ENCODE results near the gene JPT1.
A peak's percentile ranks its signal among the peaks of the same experiment; 100 is the strongest.
"Not testable (repeated sequence)": the region's sequence is repeated elsewhere in the genome, so short reads cannot be mapped to it uniquely, and the experiment has no call there.

Gene JPT1

DNA sequence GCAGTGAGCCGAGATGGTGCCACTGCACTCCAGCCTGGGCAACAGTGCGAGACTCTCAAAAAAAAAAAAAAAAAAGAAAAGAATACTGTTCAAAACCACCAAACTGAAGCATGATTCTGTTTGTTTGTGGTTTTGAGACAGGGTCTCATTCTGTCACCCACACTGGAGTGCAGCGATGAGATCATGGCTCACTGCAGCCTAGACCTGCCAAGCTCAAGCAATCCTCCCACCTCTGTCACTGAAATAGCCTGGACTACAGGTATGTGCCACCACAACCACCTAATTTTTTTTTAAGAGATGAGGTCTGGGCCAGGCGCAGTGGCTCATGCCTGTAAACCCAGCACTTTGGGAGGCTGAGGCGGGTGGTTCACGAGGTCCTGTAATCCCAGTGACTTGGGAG, 24.1 kb upstream of the JPT1 start:
- H3K27me3 ChIP-seq (ENCODE audit: control insufficient read depth, insufficient read depth, low read length): no peaks in the 10 kb centered on the region
- H3K9ac ChIP-seq (ENCODE audit: low read depth, low read length): no peak overlapping the region
- H3K36me3 ChIP-seq (ENCODE audit: control insufficient read depth, insufficient read depth, low read length): peaks cover 43% of the 10 kb centered on the region
- H3K9me3 ChIP-seq (ENCODE audit: control insufficient read depth, insufficient read depth, low read length): no peaks in the 10 kb centered on the region
- peaks cover 6% of the 10 kb centered on the region for H3K4me1 ChIP-seq (ENCODE audit: control insufficient read depth, insufficient read depth, low read length)
- H3K4me3 ChIP-seq (ENCODE audit: low read depth, low read length): no peak overlapping the region

DNA sequence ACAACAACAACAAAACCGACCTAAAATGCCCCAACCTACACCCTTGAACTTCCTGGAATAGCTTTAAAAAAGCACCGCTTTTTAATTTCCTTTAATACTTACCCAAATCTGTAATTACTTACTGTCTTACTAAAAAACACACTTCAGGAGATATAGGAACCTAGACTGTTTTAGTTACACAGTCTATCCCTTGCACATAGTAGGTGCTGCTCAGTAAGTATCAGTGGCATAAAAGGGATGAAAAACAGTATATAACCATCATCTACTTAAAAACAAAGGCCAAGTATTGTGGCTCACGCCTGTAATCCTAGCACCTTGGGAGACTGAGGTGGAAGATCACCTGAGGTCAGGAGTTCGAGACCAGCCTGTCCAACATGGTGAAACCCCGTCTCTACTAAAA, 22.3 kb upstream of the JPT1 start:
- Histone ChIP-seq H3K27me3 (ENCODE audit: control insufficient read depth, insufficient read depth, low read length) (no peaks in the 10 kb centered on the region), H3K4me1 (ENCODE audit: control insufficient read depth, insufficient read depth, low read length) (peaks cover 6% of the 10 kb centered on the region), H3K36me3 (ENCODE audit: control insufficient read depth, insufficient read depth, low read length) (peaks cover 47% of the 10 kb centered on the region), H3K4me3 (ENCODE audit: low read depth, low read length) (no peak overlapping the region), H3K9me3 (ENCODE audit: control insufficient read depth, insufficient read depth, low read length) (no peaks in the 10 kb centered on the region), H3K9ac (ENCODE audit: low read depth, low read length) (no peak overlapping the region)

DNA sequence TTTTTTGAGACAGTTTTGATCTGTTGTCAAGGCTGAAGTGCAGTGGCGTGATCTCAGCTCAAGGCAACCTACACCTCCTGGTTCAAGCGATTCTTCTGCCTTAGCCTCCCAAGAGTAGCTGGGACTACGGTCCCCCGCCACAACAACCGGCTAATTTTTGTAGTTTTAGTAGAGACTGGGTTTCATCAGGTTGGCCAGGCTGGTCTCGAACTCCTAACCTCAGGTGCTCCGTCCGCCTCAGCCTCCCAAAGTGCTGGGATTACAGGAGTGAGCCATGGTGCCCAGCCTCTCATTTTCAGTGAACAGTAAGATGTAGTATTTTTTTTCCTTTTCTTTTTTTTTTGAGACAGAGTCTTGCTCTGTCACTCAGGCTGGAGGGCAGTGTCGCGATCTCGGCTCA, 20.7 kb upstream of the JPT1 start:
- no peak overlapping the region for H3K9ac ChIP-seq (ENCODE audit: low read depth, low read length)
- H3K4me3 ChIP-seq (ENCODE audit: low read depth, low read length): no peak overlapping the region
- no peaks in the 10 kb centered on the region for H3K4me1 ChIP-seq (ENCODE audit: control insufficient read depth, insufficient read depth, low read length)
- no peaks in the 10 kb centered on the region for H3K9me3 ChIP-seq (ENCODE audit: control insufficient read depth, insufficient read depth, low read length)
- H3K27me3 ChIP-seq (ENCODE audit: control insufficient read depth, insufficient read depth, low read length): no peaks in the 10 kb centered on the region
- peaks cover 41% of the 10 kb centered on the region for H3K36me3 ChIP-seq (ENCODE audit: control insufficient read depth, insufficient read depth, low read length)

DNA sequence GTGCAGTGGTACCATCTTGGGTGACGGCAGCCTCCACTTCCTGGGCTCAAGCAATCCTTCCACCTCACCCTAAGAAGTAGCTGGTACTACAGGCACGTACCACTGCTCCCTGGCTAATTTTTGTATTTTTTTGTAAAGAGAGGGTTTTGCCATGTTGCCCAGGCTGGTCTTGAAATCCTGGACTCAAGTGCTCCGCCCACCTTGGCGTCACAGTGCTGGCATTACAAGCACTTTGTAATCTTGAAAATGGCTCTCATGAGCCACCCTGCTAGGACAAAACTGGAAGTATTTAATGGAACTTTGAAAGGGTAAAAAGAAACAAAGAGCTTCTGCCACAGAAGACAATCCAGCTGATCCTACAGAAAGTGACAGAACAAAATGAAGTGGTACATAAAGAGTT, 19.2 kb upstream of the JPT1 start:
- peaks cover 37% of the 10 kb centered on the region for H3K36me3 ChIP-seq (ENCODE audit: control insufficient read depth, insufficient read depth, low read length)
- no peaks in the 10 kb centered on the region for H3K27me3 ChIP-seq (ENCODE audit: control insufficient read depth, insufficient read depth, low read length)
- H3K4me1 ChIP-seq (ENCODE audit: control insufficient read depth, insufficient read depth, low read length): no peaks in the 10 kb centered on the region
- H3K9ac ChIP-seq (ENCODE audit: low read depth, low read length): no peak overlapping the region
- H3K9me3 ChIP-seq (ENCODE audit: control insufficient read depth, insufficient read depth, low read length): no peaks in the 10 kb centered on the region
- no peak overlapping the region for H3K4me3 ChIP-seq (ENCODE audit: low read depth, low read length)

DNA sequence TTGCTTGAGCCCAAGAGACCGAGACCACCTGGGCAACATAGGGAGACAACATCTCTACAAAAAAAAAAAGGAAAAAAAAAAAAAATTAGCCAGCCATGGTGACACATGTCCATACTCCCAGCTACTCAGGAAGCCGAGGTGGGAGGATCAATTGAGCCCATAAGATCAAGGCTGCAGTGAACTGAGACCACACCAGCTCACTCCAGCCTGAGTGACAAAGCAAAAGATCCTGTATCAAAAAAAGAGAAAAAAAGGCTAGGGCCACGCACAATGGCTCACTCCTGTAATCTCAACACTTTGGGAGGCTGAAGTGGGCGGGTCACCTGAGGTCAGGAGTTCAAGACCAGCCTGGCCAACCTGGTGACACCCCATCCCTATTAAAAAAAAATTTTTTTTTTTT, 14.7 kb upstream of the JPT1 start:
- Histone ChIP-seq H3K9ac (ENCODE audit: low read depth, low read length) (no peak overlapping the region), H3K4me1 (ENCODE audit: control insufficient read depth, insufficient read depth, low read length) (no peaks in the 10 kb centered on the region), H3K9me3 (ENCODE audit: control insufficient read depth, insufficient read depth, low read length) (no peaks in the 10 kb centered on the region), H3K4me3 (ENCODE audit: low read depth, low read length) (no peak overlapping the region), H3K36me3 (ENCODE audit: control insufficient read depth, insufficient read depth, low read length) (peaks cover 23% of the 10 kb centered on the region), H3K27me3 (ENCODE audit: control insufficient read depth, insufficient read depth, low read length) (no peaks in the 10 kb centered on the region)

DNA sequence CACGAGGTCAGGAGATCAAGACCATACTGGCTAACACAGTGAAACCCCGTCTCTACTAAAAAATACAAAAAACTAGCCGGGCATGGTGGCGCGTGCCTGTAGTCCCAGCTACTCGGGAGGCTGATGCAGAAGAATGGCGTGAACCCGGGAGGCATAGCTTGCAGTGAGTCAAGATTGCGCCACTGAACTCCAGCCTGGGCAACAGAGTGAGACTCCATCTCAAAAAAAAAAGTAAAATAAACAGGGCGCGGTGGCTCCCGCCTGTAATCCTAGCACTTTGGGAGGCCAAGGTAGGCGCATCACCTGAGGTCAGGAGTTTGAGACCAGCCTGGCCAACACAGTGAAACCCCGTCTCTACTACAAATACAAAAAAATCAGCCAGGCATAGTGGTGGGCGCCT, 10.3 kb upstream of the JPT1 start:
- H3K4me3 ChIP-seq (ENCODE audit: low read depth, low read length); H3K27me3 ChIP-seq (ENCODE audit: control insufficient read depth, insufficient read depth, low read length); H3K9ac ChIP-seq (ENCODE audit: low read depth, low read length); H3K4me1 ChIP-seq (ENCODE audit: control insufficient read depth, insufficient read depth, low read length); H3K9me3 ChIP-seq (ENCODE audit: control insufficient read depth, insufficient read depth, low read length): not testable (repeated sequence)
- H3K36me3 ChIP-seq (ENCODE audit: control insufficient read depth, insufficient read depth, low read length): peaks cover 13% of the 10 kb centered on the region

DNA sequence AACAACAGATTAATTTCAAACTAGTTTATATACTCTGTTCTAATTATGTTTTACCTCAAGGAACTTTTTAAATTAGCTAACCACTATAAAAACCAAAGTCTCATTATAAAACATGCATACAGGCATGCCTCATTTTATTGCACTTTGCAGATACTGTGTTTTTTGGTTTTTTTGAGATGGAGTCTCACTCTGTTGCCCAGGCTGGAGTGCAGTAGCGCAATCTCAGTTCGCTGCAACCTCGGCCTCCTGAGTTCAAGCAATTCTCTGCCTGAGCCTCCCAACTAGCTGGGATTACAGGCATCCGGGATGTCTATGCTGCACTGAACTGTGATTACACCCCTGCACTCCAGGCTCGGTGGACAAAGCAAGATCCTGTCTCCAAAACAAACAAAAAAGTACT, 8.8 kb upstream of the JPT1 start:
- H3K36me3 ChIP-seq (ENCODE audit: control insufficient read depth, insufficient read depth, low read length): peaks cover 9% of the 10 kb centered on the region

DNA sequence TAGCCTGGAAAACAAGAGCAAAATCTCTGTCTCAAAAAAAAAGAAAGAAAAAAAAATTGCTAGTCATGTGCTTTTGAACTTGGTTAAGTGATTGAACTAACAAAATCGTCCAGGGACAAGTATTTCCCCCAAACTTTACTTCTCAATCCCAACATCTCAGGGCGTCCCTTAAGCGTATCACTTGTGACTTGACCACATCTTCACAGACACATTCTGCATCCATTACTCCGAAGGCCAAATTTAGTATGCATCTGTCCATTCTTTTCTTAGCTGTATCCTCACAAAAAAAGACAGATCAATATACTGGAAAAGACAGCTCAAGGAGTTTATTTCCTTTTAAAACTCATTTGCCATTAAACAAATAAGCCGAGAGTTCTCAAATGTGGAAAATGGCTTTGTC, 5.9 kb upstream of the JPT1 start:
- no peaks in the 10 kb centered on the region for H3K27me3 ChIP-seq (ENCODE audit: control insufficient read depth, insufficient read depth, low read length)
- H3K36me3 ChIP-seq (ENCODE audit: control insufficient read depth, insufficient read depth, low read length): no peaks in the 10 kb centered on the region
- no peaks in the 10 kb centered on the region for H3K9me3 ChIP-seq (ENCODE audit: control insufficient read depth, insufficient read depth, low read length)
- no peaks in the 10 kb centered on the region for H3K4me1 ChIP-seq (ENCODE audit: control insufficient read depth, insufficient read depth, low read length)
- no peak overlapping the region for H3K4me3 ChIP-seq (ENCODE audit: low read depth, low read length)
- no peak overlapping the region for H3K9ac ChIP-seq (ENCODE audit: low read depth, low read length)

More for the DNA sequence above, 8.8 kb upstream of the JPT1 start:
- Histone ChIP-seq H3K4me3 (ENCODE audit: low read depth, low read length) (no peak overlapping the region), H3K9ac (ENCODE audit: low read depth, low read length) (no peak overlapping the region), H3K4me1 (ENCODE audit: control insufficient read depth, insufficient read depth, low read length) (no peaks in the 10 kb centered on the region), H3K27me3 (ENCODE audit: control insufficient read depth, insufficient read depth, low read length) (no peaks in the 10 kb centered on the region), H3K9me3 (ENCODE audit: control insufficient read depth, insufficient read depth, low read length) (no peaks in the 10 kb centered on the region)

DNA sequence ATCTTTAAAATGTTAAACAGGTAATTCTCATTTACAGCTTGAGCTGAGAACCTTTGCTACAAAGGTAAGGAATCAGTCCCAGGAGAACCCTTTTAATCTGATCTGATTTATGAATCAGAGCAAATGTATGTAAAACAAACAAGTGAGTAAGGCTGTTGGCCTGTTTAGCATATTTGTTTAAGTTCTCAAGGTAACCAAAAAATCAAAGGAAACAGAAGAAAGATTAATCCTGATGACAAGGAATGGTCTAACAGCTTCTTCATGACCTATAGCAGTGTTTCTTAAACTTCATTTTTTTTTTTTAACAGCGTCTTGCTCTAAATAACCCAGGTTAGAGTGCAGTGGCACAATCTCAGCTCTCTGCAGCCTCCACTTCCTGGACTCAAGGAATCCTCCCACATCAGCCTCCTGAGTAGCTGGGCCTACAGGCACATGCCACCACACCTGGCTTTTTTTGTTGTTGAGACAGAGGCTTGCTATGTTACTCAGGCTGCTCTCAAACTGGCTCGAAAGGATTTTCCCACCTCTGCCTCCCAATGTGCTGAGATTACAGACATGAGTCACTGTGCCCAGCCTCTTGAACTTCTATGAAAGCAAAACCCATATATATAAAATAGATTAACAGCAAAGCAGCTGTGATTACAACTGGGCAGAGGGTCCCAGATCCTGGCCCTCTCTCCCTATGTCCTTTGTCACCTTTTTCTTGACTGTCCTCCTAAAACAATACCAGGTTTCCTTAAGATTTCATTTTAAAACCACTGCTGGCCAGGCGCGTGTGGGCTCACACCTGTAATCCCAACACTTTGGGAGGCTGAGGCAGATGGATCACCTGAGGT, 5.1 kb upstream of the JPT1 start:
- no peak overlapping the region for H3K9ac ChIP-seq (ENCODE audit: low read depth, low read length)
- H3K4me3 ChIP-seq (ENCODE audit: low read depth, low read length): no peak overlapping the region
- H3K36me3 ChIP-seq (ENCODE audit: control insufficient read depth, insufficient read depth, low read length): no peaks in the 10 kb centered on the region
- no peaks in the 10 kb centered on the region for H3K9me3 ChIP-seq (ENCODE audit: control insufficient read depth, insufficient read depth, low read length)
- peaks cover 6% of the 10 kb centered on the region for H3K4me1 ChIP-seq (ENCODE audit: control insufficient read depth, insufficient read depth, low read length)
- no peaks in the 10 kb centered on the region for H3K27me3 ChIP-seq (ENCODE audit: control insufficient read depth, insufficient read depth, low read length)

DNA sequence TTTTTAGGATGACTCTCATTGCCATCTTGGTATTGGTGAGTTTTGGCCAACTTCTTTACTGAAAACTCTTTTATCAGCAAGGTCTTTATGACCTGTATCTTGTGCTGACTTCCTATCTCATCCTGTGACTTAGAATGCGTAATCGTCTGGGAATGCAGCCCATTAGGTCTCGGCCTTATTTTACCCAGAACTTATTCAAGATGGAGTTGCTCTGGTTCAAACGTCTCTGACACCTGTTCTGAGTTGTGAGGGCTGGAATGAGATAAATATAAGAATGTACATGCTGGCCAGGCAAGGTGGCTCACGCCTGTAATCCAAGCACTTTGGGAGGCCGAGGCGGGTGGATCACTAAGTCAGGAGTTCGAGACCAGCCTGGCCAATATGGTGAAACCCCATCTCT, 4.2 kb upstream of the JPT1 start:
- not testable (repeated sequence) for H3K36me3 ChIP-seq (ENCODE audit: control insufficient read depth, insufficient read depth, low read length); H3K27me3 ChIP-seq (ENCODE audit: control insufficient read depth, insufficient read depth, low read length); H3K9me3 ChIP-seq (ENCODE audit: control insufficient read depth, insufficient read depth, low read length); H3K4me1 ChIP-seq (ENCODE audit: control insufficient read depth, insufficient read depth, low read length); H3K4me3 ChIP-seq (ENCODE audit: low read depth, low read length); H3K9ac ChIP-seq (ENCODE audit: low read depth, low read length)

DNA sequence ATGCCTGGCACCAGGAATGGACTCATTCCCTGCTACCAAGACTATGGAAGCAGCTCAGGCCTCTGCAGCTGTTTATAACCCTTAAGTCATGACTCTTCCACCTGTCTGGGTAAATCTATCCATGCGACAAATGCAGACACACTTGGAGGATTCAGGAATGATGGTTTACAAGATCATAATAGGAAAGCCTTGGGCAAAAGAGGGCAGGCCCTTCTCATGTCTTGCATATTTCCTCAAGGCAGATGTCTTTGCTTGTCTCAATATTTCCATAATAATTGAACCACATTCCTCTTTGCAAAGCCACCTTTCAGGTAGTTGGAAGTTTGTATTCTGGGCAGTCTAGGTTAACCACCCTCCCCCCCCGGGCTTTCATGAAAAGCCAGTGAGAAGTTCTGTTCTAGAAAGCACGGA, 884 bp upstream of the JPT1 start:
- Histone ChIP-seq H3K27me3 (ENCODE audit: control insufficient read depth, insufficient read depth, low read length) (no peaks in the 10 kb centered on the region), H3K9ac (ENCODE audit: low read depth, low read length) (no peak overlapping the region), H3K4me3 (ENCODE audit: low read depth, low read length) (peak overlapping the region; percentile 36), H3K36me3 (ENCODE audit: control insufficient read depth, insufficient read depth, low read length) (no peaks in the 10 kb centered on the region), H3K4me1 (ENCODE audit: control insufficient read depth, insufficient read depth, low read length) (peaks cover 8% of the 10 kb centered on the region), H3K9me3 (ENCODE audit: control insufficient read depth, insufficient read depth, low read length) (no peaks in the 10 kb centered on the region)

DNA sequence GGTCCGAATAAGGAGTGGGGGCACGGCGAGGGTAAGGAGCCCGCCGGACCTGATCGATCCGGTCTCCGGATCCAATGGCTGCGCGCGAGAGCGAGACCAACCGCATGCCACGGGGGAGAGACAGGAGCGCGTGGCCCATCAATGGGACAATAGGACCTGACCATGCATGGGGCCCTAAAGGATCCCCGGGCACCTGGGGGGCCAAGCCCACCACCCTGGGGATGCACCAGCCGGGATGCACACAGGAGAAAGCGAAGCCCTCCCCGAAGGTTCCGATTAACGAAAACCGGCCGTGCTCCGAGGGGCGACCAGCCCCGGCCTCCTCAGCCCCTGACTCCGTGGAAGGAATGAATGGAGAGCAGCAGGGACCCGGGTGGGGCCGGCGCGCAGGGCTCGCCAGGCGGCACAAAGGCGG, 525 bp downstream of the JPT1 start:
- Histone ChIP-seq H3K36me3 (ENCODE audit: control insufficient read depth, insufficient read depth, low read length) (no peaks in the 10 kb centered on the region), H3K4me1 (ENCODE audit: control insufficient read depth, insufficient read depth, low read length) (peaks cover 12% of the 10 kb centered on the region), H3K9ac (ENCODE audit: low read depth, low read length) (peak overlapping the region; percentile 83), H3K4me3 (ENCODE audit: low read depth, low read length) (peak overlapping the region; percentile 88), H3K9me3 (ENCODE audit: control insufficient read depth, insufficient read depth, low read length) (no peaks in the 10 kb centered on the region), H3K27me3 (ENCODE audit: control insufficient read depth, insufficient read depth, low read length) (no peaks in the 10 kb centered on the region)

All from iPS-15b (cell line).